HG03442 (cell line): ENCODE results near the gene UBA52.

Experiments
- ATAC-seq: cut with Tn5 transposase; IDR thresholded peaks from one replicate; pipeline ENCODE4 v1.9.1; 2021; ENCODE audit warnings: mild to moderate bottlenecking, moderate library complexity; ENCODE audit not compliant: unreplicated experiment

UBA52 gene

GRCh38 chr19:18551631-18552030 is 20.0 kb upstream of the UBA52 start:
- ATAC-seq, result no peak

GRCh38 chr19:18557411-18558201 is 14.1 kb upstream of the UBA52 start, which contains the start of gene KXD1:
KXD1 (plus strand) TSS chr19:18557870; CDS start chr19:18562057, 4,187 bp downstream.
- peak; percentile 95 for ATAC-seq

GRCh38 chr19:18558202-18558555 is 13.5 kb upstream of the UBA52 start:
- ATAC-seq, result no peak

GRCh38 chr19:18558604-18559003 is 13.1 kb upstream of the UBA52 start:
- ATAC-seq, result no peak

- ATAC-seq, result no peak
Measured at GRCh38 chr19:18559685-18560084, 12.0 kb upstream of the UBA52 start.

- ATAC-seq, result no peak
Measured at GRCh38 chr19:18562086-18562485, 9.6 kb upstream of the UBA52 start.

GRCh38 chr19:18566953-18567352 is 4.7 kb upstream of the UBA52 start:
- no peak for ATAC-seq

- no peak for ATAC-seq
Measured at GRCh38 chr19:18568367-18568766, 3.3 kb upstream of the UBA52 start.

GRCh38 chr19:18574691-18575291 is 3.1 kb downstream of the UBA52 start:
- no peak for ATAC-seq

- no peak for ATAC-seq
Measured at GRCh38 chr19:18576383-18576782, 4.7 kb downstream of the UBA52 start.

GRCh38 chr19:18577365-18577914 is 5.8 kb downstream of the UBA52 start:
- ATAC-seq, result no peak

GRCh38 chr19:18580311-18580710 is 8.7 kb downstream of the UBA52 start:
- no peak for ATAC-seq

GRCh38 chr19:18586306-18586705 is 14.6 kb downstream of the UBA52 start:
- no peak for ATAC-seq

- ATAC-seq, result no peak
Measured at GRCh38 chr19:18587561-18587960, 15.9 kb downstream of the UBA52 start.

- no peak for ATAC-seq
Measured at GRCh38 chr19:18587962-18588610, 16.4 kb downstream of the UBA52 start.

- ATAC-seq, result peak; percentile 68
Measured at GRCh38 chr19:18588611-18589379, 17.1 kb downstream of the UBA52 start, which contains the start of gene REX1BD. REX1BD (plus strand) TSS chr19:18588798; CDS start chr19:18588802, 4 bp downstream.

- peak; percentile 20 for ATAC-seq
Measured at GRCh38 chr19:18589380-18590272, 18.0 kb downstream of the UBA52 start.

- no peak for ATAC-seq
Measured at GRCh38 chr19:18590273-18591272, 18.9 kb downstream of the UBA52 start.
